ENCODE measurements around the gene NANOS1. TPM values are rescaled to one million over a fixed set of nuclear protein-coding genes. Genes with fewer than 3 reads are reported as not detected.

NANOS1 gene
- polyA plus RNA-seq, 2 of the 4 experiments (the other 2 are of a cell fraction): 1.4 to 2.9 TPM

DNA sequence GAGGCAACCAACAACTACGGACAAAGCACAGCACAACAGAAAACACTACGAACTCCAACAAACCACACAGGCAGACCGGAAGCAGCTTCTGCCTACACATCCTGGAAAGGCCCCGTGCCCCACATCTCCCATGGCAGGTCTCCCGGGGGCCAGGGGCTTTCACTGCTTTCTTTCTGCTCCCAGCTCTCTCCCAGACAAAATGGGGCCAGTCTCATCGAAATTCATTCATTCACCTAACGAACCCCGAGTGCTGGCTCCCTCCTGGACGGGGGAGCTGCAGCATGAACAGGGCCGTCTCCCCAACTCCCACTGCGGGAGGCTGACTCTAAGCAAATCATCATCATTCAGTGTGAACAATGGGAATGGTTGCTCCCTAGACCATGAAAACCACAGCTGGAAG, 47.6 kb upstream of the NANOS1 start (continued):
- TF ChIP-seq PHF8 (IDR thresholded peaks at IDR 0.05; ENCODE audit: borderline replicate concordance, low read depth) (no peak), RARB (CRISPR knock-in tag; IDR thresholded peaks at IDR 0.05) (no peak), FOSB (CRISPR knock-in tag; IDR thresholded peaks at IDR 0.05) (no peak)

DNA sequence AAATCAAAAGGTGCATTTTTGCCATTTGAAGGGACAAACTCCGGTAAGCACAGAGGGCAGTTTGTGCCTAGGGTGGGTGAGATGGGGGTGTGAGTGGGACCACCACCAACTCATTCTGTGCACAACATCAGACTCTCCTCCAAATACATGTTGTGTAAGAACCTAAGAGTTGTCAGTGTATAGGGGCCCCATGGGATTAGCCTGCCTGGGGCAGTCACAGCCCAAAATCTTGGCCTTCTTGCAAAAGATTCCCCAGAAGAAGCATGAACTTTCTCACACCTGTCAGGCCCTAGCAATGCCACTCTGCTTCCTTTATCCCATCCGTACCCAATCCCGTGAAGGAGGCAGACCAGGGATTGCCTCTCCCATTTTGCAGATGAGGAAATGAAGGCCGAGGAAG, 47.1 kb upstream of the NANOS1 start:
- DNase-seq (ENCODE audit: low read depth in 1 of 2, low spot score in 1 of 2) (no peak), FAIRE-seq (no peak), ATAC-seq (no peak)
- ChIA-PET CTCF (no interaction called here), POLR2A (no interaction called here)
- Histone ChIP-seq H3K27ac (no peak overlapping the region), H3K4me2 (no peak overlapping the region), H3K4me3 (no peak overlapping the region), H3K9me3 (no peaks in the 10 kb centered on the region), H3K4me1 (0 out of 3 replicates have a peak, but pooled peaks cover 3% of the 10 kb centered on the region)
- 76% methylated on average over 4 of the region's 4 CpGs for WGBS (ENCODE audit: missing lambda C conversion rate)
- TF ChIP-seq HDAC2 (IDR thresholded peaks at IDR 0.05) (no peak), FOXS1 (CRISPR knock-in tag; IDR thresholded peaks at IDR 0.05) (no peak), JUN (IDR thresholded peaks at IDR 0.05) (no peak), SMC3 (IDR thresholded peaks at IDR 0.05) (no peak), NPAS2 (CRISPR knock-in tag; IDR thresholded peaks at IDR 0.05; ENCODE audit: borderline replicate concordance) (no peak), TFCP2L1 (CRISPR knock-in tag; IDR thresholded peaks at IDR 0.05) (no peak), RCOR1 (IDR thresholded peaks at IDR 0.05; ENCODE audit: low read depth, low read length) (no peak), MAFK (IDR thresholded peaks at IDR 0.05; ENCODE audit: partially characterized antibody) (no peak), CEBPB (IDR thresholded peaks at IDR 0.05) (no peak), RFX5 (IDR thresholded peaks at IDR 0.05) (no peak), FOSL2 (IDR thresholded peaks at IDR 0.05) (no peak), FOSL2 (CRISPR knock-in tag; IDR thresholded peaks at IDR 0.05) (no peak), MYC (IDR thresholded peaks at IDR 0.05; ENCODE audit: borderline replicate concordance, low read length) (no peak), CBX8 (IDR thresholded peaks at IDR 0.05) (no peak), ZC3H11A (IDR thresholded peaks at IDR 0.05) (no peak), KDM5A (IDR thresholded peaks at IDR 0.05) (no peak)
- TF ChIP-seq, protein P1, sequence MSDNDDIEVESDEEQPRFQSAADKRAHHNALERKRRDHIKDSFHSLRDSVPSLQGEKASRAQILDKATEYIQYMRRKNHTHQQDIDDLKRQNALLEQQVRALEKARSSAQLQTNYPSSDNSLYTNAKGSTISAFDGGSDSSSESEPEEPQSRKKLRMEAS (IDR thresholded peaks at IDR 0.05): no peak
- TF ChIP-seq, protein P2, sequence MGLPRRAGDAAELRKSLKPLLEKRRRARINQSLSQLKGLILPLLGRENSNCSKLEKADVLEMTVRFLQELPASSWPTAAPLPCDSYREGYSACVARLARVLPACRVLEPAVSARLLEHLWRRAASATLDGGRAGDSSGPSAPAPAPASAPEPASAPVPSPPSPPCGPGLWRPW (IDR thresholded peaks at IDR 0.05): no peak
- TF ChIP-seq, protein P3, sequence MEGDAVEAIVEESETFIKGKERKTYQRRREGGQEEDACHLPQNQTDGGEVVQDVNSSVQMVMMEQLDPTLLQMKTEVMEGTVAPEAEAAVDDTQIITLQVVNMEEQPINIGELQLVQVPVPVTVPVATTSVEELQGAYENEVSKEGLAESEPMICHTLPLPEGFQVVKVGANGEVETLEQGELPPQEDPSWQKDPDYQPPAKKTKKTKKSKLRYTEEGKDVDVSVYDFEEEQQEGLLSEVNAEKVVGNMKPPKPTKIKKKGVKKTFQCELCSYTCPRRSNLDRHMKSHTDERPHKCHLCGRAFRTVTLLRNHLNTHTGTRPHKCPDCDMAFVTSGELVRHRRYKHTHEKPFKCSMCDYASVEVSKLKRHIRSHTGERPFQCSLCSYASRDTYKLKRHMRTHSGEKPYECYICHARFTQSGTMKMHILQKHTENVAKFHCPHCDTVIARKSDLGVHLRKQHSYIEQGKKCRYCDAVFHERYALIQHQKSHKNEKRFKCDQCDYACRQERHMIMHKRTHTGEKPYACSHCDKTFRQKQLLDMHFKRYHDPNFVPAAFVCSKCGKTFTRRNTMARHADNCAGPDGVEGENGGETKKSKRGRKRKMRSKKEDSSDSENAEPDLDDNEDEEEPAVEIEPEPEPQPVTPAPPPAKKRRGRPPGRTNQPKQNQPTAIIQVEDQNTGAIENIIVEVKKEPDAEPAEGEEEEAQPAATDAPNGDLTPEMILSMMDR (IDR thresholded peaks at IDR 0.05): no peak
- TF ChIP-seq, protein P4, sequence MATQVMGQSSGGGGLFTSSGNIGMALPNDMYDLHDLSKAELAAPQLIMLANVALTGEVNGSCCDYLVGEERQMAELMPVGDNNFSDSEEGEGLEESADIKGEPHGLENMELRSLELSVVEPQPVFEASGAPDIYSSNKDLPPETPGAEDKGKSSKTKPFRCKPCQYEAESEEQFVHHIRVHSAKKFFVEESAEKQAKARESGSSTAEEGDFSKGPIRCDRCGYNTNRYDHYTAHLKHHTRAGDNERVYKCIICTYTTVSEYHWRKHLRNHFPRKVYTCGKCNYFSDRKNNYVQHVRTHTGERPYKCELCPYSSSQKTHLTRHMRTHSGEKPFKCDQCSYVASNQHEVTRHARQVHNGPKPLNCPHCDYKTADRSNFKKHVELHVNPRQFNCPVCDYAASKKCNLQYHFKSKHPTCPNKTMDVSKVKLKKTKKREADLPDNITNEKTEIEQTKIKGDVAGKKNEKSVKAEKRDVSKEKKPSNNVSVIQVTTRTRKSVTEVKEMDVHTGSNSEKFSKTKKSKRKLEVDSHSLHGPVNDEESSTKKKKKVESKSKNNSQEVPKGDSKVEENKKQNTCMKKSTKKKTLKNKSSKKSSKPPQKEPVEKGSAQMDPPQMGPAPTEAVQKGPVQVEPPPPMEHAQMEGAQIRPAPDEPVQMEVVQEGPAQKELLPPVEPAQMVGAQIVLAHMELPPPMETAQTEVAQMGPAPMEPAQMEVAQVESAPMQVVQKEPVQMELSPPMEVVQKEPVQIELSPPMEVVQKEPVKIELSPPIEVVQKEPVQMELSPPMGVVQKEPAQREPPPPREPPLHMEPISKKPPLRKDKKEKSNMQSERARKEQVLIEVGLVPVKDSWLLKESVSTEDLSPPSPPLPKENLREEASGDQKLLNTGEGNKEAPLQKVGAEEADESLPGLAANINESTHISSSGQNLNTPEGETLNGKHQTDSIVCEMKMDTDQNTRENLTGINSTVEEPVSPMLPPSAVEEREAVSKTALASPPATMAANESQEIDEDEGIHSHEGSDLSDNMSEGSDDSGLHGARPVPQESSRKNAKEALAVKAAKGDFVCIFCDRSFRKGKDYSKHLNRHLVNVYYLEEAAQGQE (IDR thresholded peaks at IDR 0.05): no peak

DNA sequence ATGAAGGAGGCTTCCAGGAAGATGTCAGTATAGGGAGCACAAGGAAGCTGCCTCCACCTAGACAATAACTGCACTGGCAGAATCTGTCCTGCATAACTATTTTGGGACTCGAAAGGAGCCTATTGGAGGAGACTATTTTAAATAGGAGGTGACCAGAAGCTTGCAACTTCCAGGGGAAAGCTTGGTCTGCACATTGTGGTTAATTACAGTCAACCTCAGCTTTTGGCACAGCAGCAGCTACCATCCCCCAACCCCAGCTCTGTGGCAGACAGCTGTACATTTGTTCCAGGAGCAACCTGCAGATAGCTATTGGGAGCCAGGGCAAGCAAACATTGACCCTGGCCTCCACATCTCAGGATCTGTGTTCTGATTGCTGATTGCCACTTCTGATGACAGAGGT, 46.3 kb upstream of the NANOS1 start:
- WGBS (ENCODE audit: missing lambda C conversion rate): 44% methylated on average over 1 of the region's 1 CpG
- DNase-seq (ENCODE audit: low read depth in 1 of 2, low spot score in 1 of 2): no peak
- no peak for ATAC-seq
- no peak for FAIRE-seq
- Histone ChIP-seq H3K4me2 (no peak overlapping the region), H3K4me1 (0 out of 3 replicates have a peak, but pooled peaks cover 3% of the 10 kb centered on the region), H3K4me3 (no peak overlapping the region), H3K27ac (no peak overlapping the region), H3K9me3 (no peaks in the 10 kb centered on the region)
- no peak for TF ChIP-seq TFCP2L1 (CRISPR knock-in tag; IDR thresholded peaks at IDR 0.05)
- TF ChIP-seq, protein P5, sequence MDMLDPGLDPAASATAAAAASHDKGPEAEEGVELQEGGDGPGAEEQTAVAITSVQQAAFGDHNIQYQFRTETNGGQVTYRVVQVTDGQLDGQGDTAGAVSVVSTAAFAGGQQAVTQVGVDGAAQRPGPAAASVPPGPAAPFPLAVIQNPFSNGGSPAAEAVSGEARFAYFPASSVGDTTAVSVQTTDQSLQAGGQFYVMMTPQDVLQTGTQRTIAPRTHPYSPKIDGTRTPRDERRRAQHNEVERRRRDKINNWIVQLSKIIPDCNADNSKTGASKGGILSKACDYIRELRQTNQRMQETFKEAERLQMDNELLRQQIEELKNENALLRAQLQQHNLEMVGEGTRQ (IDR thresholded peaks at IDR 0.05): no peak
- TF ChIP-seq, protein P6, sequence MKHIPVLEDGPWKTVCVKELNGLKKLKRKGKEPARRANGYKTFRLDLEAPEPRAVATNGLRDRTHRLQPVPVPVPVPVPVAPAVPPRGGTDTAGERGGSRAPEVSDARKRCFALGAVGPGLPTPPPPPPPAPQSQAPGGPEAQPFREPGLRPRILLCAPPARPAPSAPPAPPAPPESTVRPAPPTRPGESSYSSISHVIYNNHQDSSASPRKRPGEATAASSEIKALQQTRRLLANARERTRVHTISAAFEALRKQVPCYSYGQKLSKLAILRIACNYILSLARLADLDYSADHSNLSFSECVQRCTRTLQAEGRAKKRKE (CRISPR knock-in tag; IDR thresholded peaks at IDR 0.05; ENCODE audit: low read depth): no peak
- TF ChIP-seq, protein P3 (IDR thresholded peaks at IDR 0.05): no peak
- TF ChIP-seq NFE2L2 (conservative IDR thresholded peaks at IDR 0.05; ENCODE audit: low read length): no peak
- no peak for TF ChIP-seq ZFP36 (IDR thresholded peaks at IDR 0.05; ENCODE audit: borderline replicate concordance, partially characterized antibody)
- TF ChIP-seq EHMT2 (IDR thresholded peaks at IDR 0.05; ENCODE audit: low read depth): no peak
- TF ChIP-seq EHF (CRISPR knock-in tag; IDR thresholded peaks at IDR 0.05): no peak
- ChIA-PET POLR2A (no interaction called here), CTCF (no interaction called here)

Measured in A549 (cell line).